Hair follicular keratinocyte (primary cell): ENCODE measurements around the gene CASP7. TPM values are rescaled to one million over a fixed set of nuclear protein-coding genes. Genes with fewer than 3 reads are reported as not detected.

ENCODE experiments used
- total RNA-seq: library from RNA; depleted of rRNA; stranded (reverse); fragments of >200 nt; gene quantifications from 2 replicates; pipeline ENCODE4 v1.2.3, GENCODE V29; 2015

The CASP7 gene
- 12.4 and 16.1 TPM in 2 replicates for total RNA-seq

GRCh38 chr10:113679463-113680189, at the start of gene CASP7:
Gene CASP7 (plus strand): TSS chr10:113679912. CDS start chr10:113697494, 17,582 bp downstream.

GRCh38 chr10:113663908-113664307, 15.8 kb upstream of the CASP7 start, which contains the start of gene NRAP:
Gene NRAP (minus strand): TSS chr10:113664041. CDS start chr10:113663882, 159 bp downstream.

DNA sequence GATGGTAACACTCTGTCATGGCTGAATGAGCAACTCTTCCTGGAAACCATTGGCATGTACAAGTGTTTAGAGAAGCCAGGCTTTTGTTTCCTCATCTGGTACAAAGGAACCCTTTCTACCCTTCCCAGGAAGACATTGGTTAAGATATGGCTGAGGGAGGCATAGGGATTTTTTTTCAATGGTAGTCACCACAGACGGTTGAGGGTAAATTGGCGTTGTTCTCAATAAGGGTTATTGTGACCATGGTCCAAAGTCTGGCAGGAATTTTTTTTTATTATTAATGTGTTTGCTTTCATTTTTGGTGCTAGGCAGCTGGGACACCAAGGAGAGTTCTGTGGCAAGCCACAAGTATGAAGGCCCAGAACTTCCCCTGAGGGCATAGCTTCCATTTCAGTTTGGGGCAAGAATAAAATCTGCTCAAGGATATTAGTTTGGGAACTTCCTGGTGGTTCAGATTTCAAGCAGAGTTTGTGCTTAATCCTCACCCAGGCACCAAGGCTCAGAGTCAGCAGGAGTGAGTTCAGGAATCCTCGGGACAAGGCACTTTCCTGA, 71.5 kb downstream of the CASP7 start, which contains the start of gene PLEKHS1:
Gene PLEKHS1, plus strand, starts transcription at position 502 of the 552 bp plus-strand sequence. CDS start 3,596 bp downstream, outside the sequence.

Other genes with a start within 250 kb of the CASP7 start
- gene HABP2, start 126.9 kb upstream of the CASP7 start, total RNA-seq: not detected in 2 replicates
- not detected in 2 replicates for gene NRAP, start 15.9 kb upstream of the CASP7 start, total RNA-seq
- not detected in 2 replicates for gene PLEKHS1, start 71.8 kb downstream of the CASP7 start, total RNA-seq
- gene DCLRE1A, start 174.2 kb downstream of the CASP7 start, total RNA-seq: 3.9 and 5.7 TPM in 2 replicates
- gene NHLRC2, start 174.7 kb downstream of the CASP7 start, total RNA-seq: 14.7 and 18.1 TPM in 2 replicates